Fibroblast of peridontal ligament (primary cell): Measurements from ENCODE around the gene SLC7A10.
"Not testable (repeated sequence)": the region's sequence is repeated elsewhere in the genome, so short reads cannot be mapped to it uniquely, and the experiment has no call there.

Experiments
- DNase-seq: peaks from one replicate; pipeline ENCODE4 v3.0.0-alpha.2; 2010; ENCODE audit errors: extremely low read depth

Gene SLC7A10

GRCh38 chr19:33202546-33203507 is 22.8 kb downstream of the SLC7A10 start:
- DNase-seq: no peak

- DNase-seq: no peak
Measured at GRCh38 chr19:33201886-33202545, 23.6 kb downstream of the SLC7A10 start.

- DNase-seq: no peak
Measured at GRCh38 chr19:33201473-33201872, 24.2 kb downstream of the SLC7A10 start.

- DNase-seq: no peak
Measured at GRCh38 chr19:33199441-33200265, 26.0 kb downstream of the SLC7A10 start.

GRCh38 chr19:33198169-33198568 is 27.5 kb downstream of the SLC7A10 start:
- DNase-seq: no peak

- no peak for DNase-seq
Measured at GRCh38 chr19:33197591-33198000, 28.1 kb downstream of the SLC7A10 start.

GRCh38 chr19:33196446-33197193 is 29.0 kb downstream of the SLC7A10 start:
- no peak for DNase-seq

GRCh38 chr19:33195645-33196347 is 29.9 kb downstream of the SLC7A10 start:
- no peak for DNase-seq

GRCh38 chr19:33194886-33195644 is 30.6 kb downstream of the SLC7A10 start:
- peak; percentile 60 for DNase-seq

GRCh38 chr19:33194532-33194885 is 31.1 kb downstream of the SLC7A10 start:
- DNase-seq: no peak

- peak; percentile 10 for DNase-seq
Measured at GRCh38 chr19:33193865-33194362, 31.7 kb downstream of the SLC7A10 start, which contains the start of gene LRP3. Gene LRP3 (plus strand): TSS chr19:33194330. CDS start chr19:33194786, 456 bp downstream.

GRCh38 chr19:33193269-33193864 is 32.3 kb downstream of the SLC7A10 start:
- no peak for DNase-seq

- no peak for DNase-seq
Measured at GRCh38 chr19:33192010-33192409, 33.6 kb downstream of the SLC7A10 start.

GRCh38 chr19:33191501-33191900 is 34.1 kb downstream of the SLC7A10 start:
- no peak for DNase-seq

GRCh38 chr19:33191092-33191491 is 34.6 kb downstream of the SLC7A10 start:
- not testable (repeated sequence) for DNase-seq

- DNase-seq: no peak
Measured at GRCh38 chr19:33189453-33189852, 36.2 kb downstream of the SLC7A10 start.

GRCh38 chr19:33187183-33187540 is 38.5 kb downstream of the SLC7A10 start:
- no peak for DNase-seq

- no peak for DNase-seq
Measured at GRCh38 chr19:33186431-33187182, 39.0 kb downstream of the SLC7A10 start.
